ENCODE measurements around the gene PARD3. TPM values are rescaled to one million over a fixed set of nuclear protein-coding genes. Genes with fewer than 3 reads are reported as not detected.

The PARD3 gene
- total and polyA plus RNA-seq, 7 experiments from 2014 or later: 0.19 to 1.2 (median 0.43) TPM

- POLR2A ChIA-PET: no interaction called here
- peaks cover 0 to 5% (median 0%) of the 10 kb centered on the region in 11 donors for H3K9me3 Mint-ChIP-seq
Measured at GRCh38 chr10:34838366-34838900, 23.3 kb upstream of the PARD3 start.

GRCh38 chr10:34835908-34836508 lies 20.9 kb upstream of the PARD3 start:
- Mint-ChIP-seq H3K4me3 (no peak overlapping the region), H3K4me1 (no peaks in the 10 kb centered on the region), H3K36me3 (no peaks in the 10 kb centered on the region), H3K27me3 (peaks cover 0 to 19% (median 5%) of the 10 kb centered on the region in 5 donors), H3K9me3 (peaks cover 0 to 5% (median 0%) of the 10 kb centered on the region in 11 donors), H3K27ac (no peak overlapping the region)
- H3K27me3 ChIP-seq (ENCODE audit: control insufficient read depth in 2 of 2, insufficient read depth in 2 of 2, low read length in 2 of 2): no peaks in the 10 kb centered on the region
- no peak for DNase-seq
- no peaks in the 10 kb centered on the region for H3K36me3 ChIP-seq (ENCODE audit: control insufficient read depth in 2 of 3, insufficient read depth in 3 of 3, low read length in 3 of 3)
- no peaks in the 10 kb centered on the region for H3K9me3 ChIP-seq (ENCODE audit: control insufficient read depth in 2 of 3, low read length in 3 of 3)
- POLR2A ChIA-PET: no interaction called here
- intact Hi-C loops (cut with micrococcal nuclease): no loop called here
- no peak overlapping the region for H3K4me3 ChIP-seq (ENCODE audit: low read length)
- no peak for ATAC-seq
- H3K4me1 ChIP-seq (ENCODE audit: control insufficient read depth in 2 of 2, insufficient read depth in 2 of 2, low read length in 2 of 2): no peaks in the 10 kb centered on the region
- CTCF ChIA-PET: no interaction called here
- H3K27ac ChIP-seq (ENCODE audit: low read depth, low read length): no peak overlapping the region

More at GRCh38 chr10:34838366-34838900, 23.3 kb upstream of the PARD3 start:
- H3K4me1 ChIP-seq (ENCODE audit: control insufficient read depth in 2 of 2, insufficient read depth in 2 of 2, low read length in 2 of 2): no peaks in the 10 kb centered on the region
- Mint-ChIP-seq H3K36me3 (no peaks in the 10 kb centered on the region), H3K4me3 (no peak overlapping the region), H3K4me1 (no peaks in the 10 kb centered on the region), H3K27me3 (peaks cover 5 to 34% (median 7%) of the 10 kb centered on the region in 5 donors), H3K27ac (no peak overlapping the region)
- no peak for ATAC-seq
- DNase-seq: no peak
- H3K4me3 ChIP-seq (ENCODE audit: low read length): no peak overlapping the region
- CTCF ChIA-PET: no interaction called here
- H3K36me3 ChIP-seq (ENCODE audit: control insufficient read depth in 2 of 3, insufficient read depth in 3 of 3, low read length in 3 of 3): no peaks in the 10 kb centered on the region
- intact Hi-C loops (cut with micrococcal nuclease): no loop called here
- no peaks in the 10 kb centered on the region for H3K9me3 ChIP-seq (ENCODE audit: control insufficient read depth in 2 of 3, low read length in 3 of 3)
- H3K27me3 ChIP-seq (ENCODE audit: control insufficient read depth in 2 of 2, insufficient read depth in 2 of 2, low read length in 2 of 2): no peaks in the 10 kb centered on the region
- H3K27ac ChIP-seq (ENCODE audit: low read depth, low read length): no peak overlapping the region

- H3K27ac ChIP-seq (ENCODE audit: low read depth, low read length): no peak overlapping the region
- H3K27me3 Mint-ChIP-seq: peaks cover 0 to 13% (median 5%) of the 10 kb centered on the region in 5 donors
- H3K9me3 ChIP-seq (ENCODE audit: control insufficient read depth in 2 of 3, low read length in 3 of 3): no peaks in the 10 kb centered on the region
- DNase-seq (no peak), ATAC-seq (no peak)
- no peaks in the 10 kb centered on the region for H3K36me3 Mint-ChIP-seq
- peaks cover 0 to 10% (median 0%) of the 10 kb centered on the region in 11 donors for H3K9me3 Mint-ChIP-seq
- ChIA-PET POLR2A (no interaction called here), CTCF (no interaction called here)
- H3K36me3 ChIP-seq (ENCODE audit: control insufficient read depth in 2 of 3, insufficient read depth in 3 of 3, low read length in 3 of 3): no peaks in the 10 kb centered on the region
- no peak overlapping the region for H3K4me3 ChIP-seq (ENCODE audit: low read length)
- H3K4me1 ChIP-seq (ENCODE audit: control insufficient read depth in 2 of 2, insufficient read depth in 2 of 2, low read length in 2 of 2): no peaks in the 10 kb centered on the region
- no peaks in the 10 kb centered on the region for H3K27me3 ChIP-seq (ENCODE audit: control insufficient read depth in 2 of 2, insufficient read depth in 2 of 2, low read length in 2 of 2)
- intact Hi-C loops (cut with micrococcal nuclease): no loop called here
- peaks cover 0 to 8% (median 7%) of the 10 kb centered on the region in 7 donors for H3K4me1 Mint-ChIP-seq
- H3K27ac Mint-ChIP-seq: no peak overlapping the region
- H3K4me3 Mint-ChIP-seq: no peak overlapping the region
Measured at GRCh38 chr10:34834274-34834673, 19.2 kb upstream of the PARD3 start.

GRCh38 chr10:34830217-34830822 lies 15.2 kb upstream of the PARD3 start:
- intact Hi-C loops (cut with micrococcal nuclease): no loop called here
- POLR2A ChIA-PET: no interaction called here
- Mint-ChIP-seq H3K4me3 (peak overlapping the region in 4 of 10 donors; percentile 0 to 46 (median 13)), H3K27ac (no peak overlapping the region), H3K4me1 (peaks cover 0 to 11% (median 7%) of the 10 kb centered on the region in 7 donors), H3K9me3 (peaks cover 0 to 5% (median 0%) of the 10 kb centered on the region in 11 donors), H3K36me3 (no peaks in the 10 kb centered on the region), H3K27me3 (peaks cover 3 to 9% (median 4%) of the 10 kb centered on the region in 5 donors)
- Histone ChIP-seq H3K36me3 (ENCODE audit: control insufficient read depth in 2 of 3, insufficient read depth in 3 of 3, low read length in 3 of 3) (no peaks in the 10 kb centered on the region), H3K4me3 (ENCODE audit: low read length) (no peak overlapping the region), H3K27ac (ENCODE audit: low read depth, low read length) (no peak overlapping the region), H3K4me1 (ENCODE audit: control insufficient read depth in 2 of 2, insufficient read depth in 2 of 2, low read length in 2 of 2) (no peaks in the 10 kb centered on the region), H3K27me3 (ENCODE audit: control insufficient read depth in 2 of 2, insufficient read depth in 2 of 2, low read length in 2 of 2) (no peaks in the 10 kb centered on the region), H3K9me3 (ENCODE audit: control insufficient read depth in 2 of 3, low read length in 3 of 3) (no peaks in the 10 kb centered on the region)
- no peak for ATAC-seq
- CTCF ChIA-PET: no interaction called here
- DNase-seq: no peak

GRCh38 chr10:34826857-34827766 lies 12.0 kb upstream of the PARD3 start:
- no peak for ATAC-seq
- H3K36me3 Mint-ChIP-seq: no peaks in the 10 kb centered on the region
- Histone ChIP-seq H3K27ac (ENCODE audit: low read depth, low read length) (no peak overlapping the region), H3K27me3 (ENCODE audit: control insufficient read depth in 2 of 2, insufficient read depth in 2 of 2, low read length in 2 of 2) (no peaks in the 10 kb centered on the region), H3K36me3 (ENCODE audit: control insufficient read depth in 2 of 3, insufficient read depth in 3 of 3, low read length in 3 of 3) (no peaks in the 10 kb centered on the region), H3K4me1 (ENCODE audit: control insufficient read depth in 2 of 2, insufficient read depth in 2 of 2, low read length in 2 of 2) (no peaks in the 10 kb centered on the region), H3K9me3 (ENCODE audit: control insufficient read depth in 2 of 3, low read length in 3 of 3) (no peaks in the 10 kb centered on the region), H3K4me3 (ENCODE audit: low read length) (no peak overlapping the region)
- peaks cover 0 to 11% (median 7%) of the 10 kb centered on the region in 7 donors for H3K4me1 Mint-ChIP-seq
- DNase-seq: no peak
- POLR2A ChIA-PET: no interaction called here
- H3K27ac Mint-ChIP-seq: no peak overlapping the region
- CTCF ChIA-PET: no interaction called here
- peaks cover 4 to 24% (median 8%) of the 10 kb centered on the region in 5 donors for H3K27me3 Mint-ChIP-seq
- intact Hi-C loops (cut with micrococcal nuclease): no loop called here
- H3K4me3 Mint-ChIP-seq: no peak overlapping the region
- peaks cover 0 to 5% (median 0%) of the 10 kb centered on the region in 11 donors for H3K9me3 Mint-ChIP-seq

GRCh38 chr10:34826221-34826620 lies 11.1 kb upstream of the PARD3 start:
- no peak for DNase-seq
- peaks cover 4 to 21% (median 8%) of the 10 kb centered on the region in 5 donors for H3K27me3 Mint-ChIP-seq
- H3K27me3 ChIP-seq (ENCODE audit: control insufficient read depth in 2 of 2, insufficient read depth in 2 of 2, low read length in 2 of 2): no peaks in the 10 kb centered on the region
- intact Hi-C loops (cut with micrococcal nuclease): no loop called here
- H3K4me1 Mint-ChIP-seq: peaks cover 0 to 11% (median 7%) of the 10 kb centered on the region in 7 donors
- no peak overlapping the region for H3K27ac Mint-ChIP-seq
- no peaks in the 10 kb centered on the region for H3K9me3 ChIP-seq (ENCODE audit: control insufficient read depth in 2 of 3, low read length in 3 of 3)
- POLR2A ChIA-PET: no interaction called here
- H3K4me3 ChIP-seq (ENCODE audit: low read length): no peak overlapping the region
- H3K4me1 ChIP-seq (ENCODE audit: control insufficient read depth in 2 of 2, insufficient read depth in 2 of 2, low read length in 2 of 2): no peaks in the 10 kb centered on the region
- no peak for ATAC-seq
- H3K4me3 Mint-ChIP-seq: no peak overlapping the region
- no peaks in the 10 kb centered on the region for H3K36me3 ChIP-seq (ENCODE audit: control insufficient read depth in 2 of 3, insufficient read depth in 3 of 3, low read length in 3 of 3)
- CTCF ChIA-PET: no interaction called here
- no peak overlapping the region for H3K27ac ChIP-seq (ENCODE audit: low read depth, low read length)
- no peaks in the 10 kb centered on the region for H3K36me3 Mint-ChIP-seq
- peaks cover 0 to 5% (median 0%) of the 10 kb centered on the region in 11 donors for H3K9me3 Mint-ChIP-seq

All from naive thymus-derived CD4-positive, alpha-beta T cell (primary cell).